Right lobe of liver (tissue), 6 donors: Measurements from ENCODE around the gene RTN4IP1. TPM values are rescaled to one million over a fixed set of nuclear protein-coding genes. Genes with fewer than 3 reads are reported as not detected.

Experiments used
- ATAC-seq, 4 donors: fragments of 200-7000 bp; cut with Tn5 transposase; one replicate each; pipeline ENCODE4 v1.9.1; 2020; ENCODE audit warnings: mild to moderate bottlenecking in 4 of 4, moderate library complexity in 4 of 4
- DNase-seq, 3 donors: peaks; one replicate each; pipeline ENCODE4 v3.0.0-alpha.2; 2020
- H3K27ac ChIP-seq, 3 donors: fragments of 200-600 bp; one replicate each; pipeline ENCODE4 v1.8.0; 2022
- H3K27me3 ChIP-seq, 2 donors: fragments of 200-600 bp; one replicate each; pipeline ENCODE4 v1.8.0; 2022
- H3K36me3 ChIP-seq, 4 donors: fragments of 200-600 bp; sonication (generic) in 1 of 4; one replicate each; pipeline versions ENCODE4 v1.5.1 to v1.8.0; 2017 to 2022; ENCODE audit warnings: control low read depth in 1 of 4
- H3K4me1 ChIP-seq, 4 donors: fragments of 200-600 bp; sonication (generic) in 1 of 4; one replicate each; pipeline versions ENCODE4 v1.5.1 to v1.8.0; 2017 to 2022; ENCODE audit warnings: control low read depth in 1 of 4
- H3K4me3 ChIP-seq, 3 donors: fragments of 200-600 bp; one replicate each; pipeline ENCODE4 v1.8.0; 2022
- H3K9me3 ChIP-seq, 4 donors: fragments of 200-600 bp; sonication (generic) in 1 of 4; one replicate each; pipeline versions ENCODE4 v1.5.1 to v1.8.0; 2017 to 2022; ENCODE audit warnings: control low read depth in 1 of 4
- POLR2A ChIP-seq: fragments of 450-650 bp; IDR thresholded peaks from one replicate; pipeline ENCODE4 v1.6.1; 2017; ENCODE audit warnings: antibody characterized with exemption, mild to moderate bottlenecking
- WGBS: methylation state at CpG from one replicate; pipeline ENCODE4 v1.1.6; 2018; ENCODE audit warnings: low coverage, low lambda C conversion rate; ENCODE audit not compliant: insufficient coverage; ENCODE audit errors: missing lambda C conversion rate; 5-methylcytosine and 5-hydroxymethylcytosine counted together
- intact Hi-C, 2 donors: fragments of 100-400 bp; cut with DNase I; formaldehyde crosslinking; loops; one replicate each; pipeline versions ENCODE4 v1.11.2 to v1.14.1; 2022
- total RNA-seq, 6 experiments: library from RNA; depleted of rRNA in 2 of 6; stranded (reverse); fragments of >200 nt in 2 of 6; fragmentation: NEBNext Ultra II Directional in 3 of 6; extraction: Animal tissue kit (Norgen Biotek cat#: 25700) in 3 of 6; gene quantifications; one replicate each; pipeline versions ENCODE4 v1.1.0 to v1.2.4, GENCODE V29; 2016 to 2023
- TF ChIP-seq, protein P1 (sequence below), 4 donors: fragments of 200-600 bp in 3 of 4; fragments of 450-650 bp in 1 of 4; IDR thresholded peaks; one replicate each; pipeline versions ENCODE4 v1.5.1 to v1.8.0; 2016 to 2022; ENCODE audit warnings: antibody characterized with exemption in 4 of 4, mild to moderate bottlenecking in 2 of 4
- donor health status: DM: no; HTN: yes; CAD: no.
- donor health status: DM: no; HTN: no; CAD: no.
- donor health status: DM: no; HTN: no; CAD: no.
- donor health status: DM: no; HTN: yes; CAD: no.
- donor health status: DM: no; HTN: yes; CAD: no.

The RTN4IP1 gene
- total RNA-seq, 6 experiments from 2014 or later = 4.0 to 6.3 (median 4.9) TPM

- peaks cover 0 to 6% (median 0%) of the 10 kb centered on the region in 4 donors for H3K4me1 ChIP-seq
- H3K36me3 ChIP-seq = no peaks in the 10 kb centered on the region
- intact Hi-C loops = no loop called here
- no peaks in the 10 kb centered on the region for H3K9me3 ChIP-seq
- TF ChIP-seq, protein P1, sequence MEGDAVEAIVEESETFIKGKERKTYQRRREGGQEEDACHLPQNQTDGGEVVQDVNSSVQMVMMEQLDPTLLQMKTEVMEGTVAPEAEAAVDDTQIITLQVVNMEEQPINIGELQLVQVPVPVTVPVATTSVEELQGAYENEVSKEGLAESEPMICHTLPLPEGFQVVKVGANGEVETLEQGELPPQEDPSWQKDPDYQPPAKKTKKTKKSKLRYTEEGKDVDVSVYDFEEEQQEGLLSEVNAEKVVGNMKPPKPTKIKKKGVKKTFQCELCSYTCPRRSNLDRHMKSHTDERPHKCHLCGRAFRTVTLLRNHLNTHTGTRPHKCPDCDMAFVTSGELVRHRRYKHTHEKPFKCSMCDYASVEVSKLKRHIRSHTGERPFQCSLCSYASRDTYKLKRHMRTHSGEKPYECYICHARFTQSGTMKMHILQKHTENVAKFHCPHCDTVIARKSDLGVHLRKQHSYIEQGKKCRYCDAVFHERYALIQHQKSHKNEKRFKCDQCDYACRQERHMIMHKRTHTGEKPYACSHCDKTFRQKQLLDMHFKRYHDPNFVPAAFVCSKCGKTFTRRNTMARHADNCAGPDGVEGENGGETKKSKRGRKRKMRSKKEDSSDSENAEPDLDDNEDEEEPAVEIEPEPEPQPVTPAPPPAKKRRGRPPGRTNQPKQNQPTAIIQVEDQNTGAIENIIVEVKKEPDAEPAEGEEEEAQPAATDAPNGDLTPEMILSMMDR (IDR thresholded peaks at IDR 0.05) = no peak
- TF ChIP-seq POLR2A = no peak
- H3K4me3 ChIP-seq = no peak overlapping the region
- no peak for DNase-seq
- no peaks in the 10 kb centered on the region for H3K27me3 ChIP-seq
- no peak overlapping the region for H3K27ac ChIP-seq
- ATAC-seq = peak in 2 of 4 donors; percentile 42 to 46
Observed at GRCh38 chr6:106540432-106540831, 88.9 kb downstream of the RTN4IP1 start.

- Histone ChIP-seq H3K27me3 (no peaks in the 10 kb centered on the region), H3K4me3 (no peak overlapping the region), H3K36me3 (no peaks in the 10 kb centered on the region), H3K9me3 (no peaks in the 10 kb centered on the region), H3K27ac (no peak overlapping the region), H3K4me1 (peaks cover 0 to 6% (median 0%) of the 10 kb centered on the region in 4 donors)
- WGBS = 58% methylated on average over 5 of the region's 9 CpGs
- intact Hi-C loops = no loop called here
- no peak for TF ChIP-seq POLR2A
- TF ChIP-seq, protein P1 (IDR thresholded peaks at IDR 0.05) = no peak
- no peak for DNase-seq
- peak; percentile 44 to 74 (median 54) for ATAC-seq
Observed at GRCh38 chr6:106539936-106540335, 89.4 kb downstream of the RTN4IP1 start.

DNA sequence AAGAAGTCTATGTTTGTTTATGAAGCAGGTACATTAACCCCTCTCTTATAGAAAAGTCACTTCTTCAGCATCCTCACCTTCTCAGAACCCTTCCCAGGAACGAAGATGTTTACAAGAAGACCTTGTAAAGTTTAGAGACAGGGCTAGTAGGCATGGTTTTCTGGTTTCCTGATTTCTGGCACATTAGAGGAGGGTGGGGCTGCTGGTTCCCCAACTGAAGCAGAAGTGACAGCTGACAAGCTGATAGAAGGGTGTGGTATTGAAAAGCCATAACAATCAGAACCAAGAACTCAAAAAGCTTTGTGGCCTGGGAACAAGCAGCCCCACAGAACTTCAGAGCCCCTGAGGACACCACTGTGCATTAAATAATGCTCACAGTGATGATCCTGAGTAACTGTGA lies 91.2 kb downstream of the RTN4IP1 start:
- no CpG with 5 or more reads among the region's 1 CpG for WGBS
- H3K9me3 ChIP-seq = no peaks in the 10 kb centered on the region
- no peak for DNase-seq
- no peak for TF ChIP-seq POLR2A
- TF ChIP-seq, protein P1 (IDR thresholded peaks at IDR 0.05) = no peak
- ATAC-seq = peak; percentile 25 to 45 (median 41)
- H3K4me1 ChIP-seq = peaks cover 0 to 6% (median 0%) of the 10 kb centered on the region in 4 donors
- no peak overlapping the region for H3K27ac ChIP-seq
- H3K4me3 ChIP-seq = no peak overlapping the region
- intact Hi-C loops = no loop called here
- no peaks in the 10 kb centered on the region for H3K36me3 ChIP-seq
- H3K27me3 ChIP-seq = no peaks in the 10 kb centered on the region

DNA sequence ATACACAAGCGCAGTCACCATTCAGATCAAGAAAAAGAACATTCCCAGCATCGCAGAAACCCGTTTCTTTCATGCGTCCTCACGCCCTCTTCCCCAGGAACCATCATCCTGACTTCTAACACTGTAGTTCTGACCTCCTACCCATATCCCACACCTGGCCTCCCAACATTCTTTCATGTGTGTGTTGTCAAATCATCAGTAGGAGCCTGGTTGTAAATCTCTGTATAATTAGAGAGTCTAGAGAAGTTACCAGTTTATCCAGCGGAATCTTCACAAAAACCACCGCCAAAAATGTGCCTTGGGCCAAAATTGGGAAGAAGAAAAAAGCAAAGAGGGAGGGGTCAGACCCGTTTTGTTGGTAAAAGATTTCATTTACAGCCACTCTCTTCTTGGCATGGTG lies 91.6 kb downstream of the RTN4IP1 start:
- peaks cover 0 to 6% (median 0%) of the 10 kb centered on the region in 4 donors for H3K4me1 ChIP-seq
- WGBS = 80% methylated on average over 8 of the region's 8 CpGs

More for the DNA sequence above, 91.6 kb downstream of the RTN4IP1 start:
- Histone ChIP-seq H3K27me3 (no peaks in the 10 kb centered on the region), H3K4me3 (no peak overlapping the region), H3K27ac (no peak overlapping the region), H3K9me3 (no peaks in the 10 kb centered on the region), H3K36me3 (no peaks in the 10 kb centered on the region)
- ATAC-seq (no peak), DNase-seq (no peak)
- intact Hi-C loops = no loop called here
- TF ChIP-seq POLR2A = no peak
- TF ChIP-seq, protein P1 (IDR thresholded peaks at IDR 0.05) = no peak
